Endothelial cell of hepatic sinusoid (primary cell): Measurements from ENCODE around the gene COL13A1.

ENCODE experiments used
- in situ Hi-C: cut with HindIII; loops from 2 replicates; pipeline ENCODE4 v1.10.0; 2017; ENCODE audit warnings: low sequenced_read_pairs

The COL13A1 gene

DNA sequence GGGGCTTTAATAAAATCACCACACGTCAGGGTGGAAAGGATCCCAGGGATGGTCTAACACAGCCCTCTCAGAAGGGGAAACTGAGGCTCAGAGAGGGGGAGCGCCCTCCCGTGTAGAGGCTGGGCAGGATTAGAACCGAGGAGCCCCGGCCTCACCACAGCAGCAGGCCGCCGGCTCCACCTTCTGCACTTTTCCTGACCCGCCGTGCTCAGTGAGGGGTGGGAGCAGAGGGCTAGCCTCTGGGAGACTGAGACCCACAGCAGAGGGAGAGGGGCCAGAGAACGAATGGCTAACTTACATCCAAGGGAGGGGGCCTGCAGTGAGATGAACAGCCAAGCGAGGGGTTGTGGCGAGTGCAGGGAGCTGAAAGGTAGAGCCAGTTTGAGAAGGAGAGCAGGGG, 79.5 kb downstream of the COL13A1 start:
- in situ Hi-C loops: no loop called here

DNA sequence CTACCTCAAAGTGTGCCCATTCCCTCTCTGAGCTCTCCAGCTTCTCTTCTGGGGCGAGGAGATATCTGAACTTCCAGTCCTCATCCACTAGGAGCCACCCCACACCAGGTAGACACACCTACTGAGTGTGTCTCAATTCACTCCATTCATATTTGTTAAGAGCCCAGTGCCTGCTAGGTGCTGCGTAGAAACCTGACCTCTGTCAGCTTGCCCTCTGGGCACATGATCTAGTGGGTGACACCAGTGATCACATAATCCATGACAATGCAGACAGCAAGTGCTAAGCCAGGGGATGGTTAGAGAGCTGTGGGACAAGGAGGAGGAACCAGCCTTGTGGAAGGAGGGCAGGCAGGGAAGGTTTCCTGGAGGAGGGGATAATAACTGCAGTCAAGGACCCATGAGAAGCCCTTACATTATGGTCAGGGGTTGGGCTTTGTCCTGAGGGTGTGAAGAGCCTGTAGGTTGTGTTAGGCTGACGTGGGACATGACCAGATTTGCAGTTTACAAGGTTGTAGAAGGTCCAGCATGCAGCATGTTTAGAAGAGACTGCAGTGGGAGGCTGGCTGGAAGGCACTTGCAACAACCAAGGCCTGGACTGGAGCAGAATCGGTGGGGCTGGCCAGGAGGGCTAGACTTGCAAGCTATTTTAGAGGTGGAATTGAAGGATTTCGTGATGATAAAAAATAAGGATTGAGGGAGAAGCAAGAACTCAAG, 81.8 kb downstream of the COL13A1 start:
- in situ Hi-C loops: no loop called here

DNA sequence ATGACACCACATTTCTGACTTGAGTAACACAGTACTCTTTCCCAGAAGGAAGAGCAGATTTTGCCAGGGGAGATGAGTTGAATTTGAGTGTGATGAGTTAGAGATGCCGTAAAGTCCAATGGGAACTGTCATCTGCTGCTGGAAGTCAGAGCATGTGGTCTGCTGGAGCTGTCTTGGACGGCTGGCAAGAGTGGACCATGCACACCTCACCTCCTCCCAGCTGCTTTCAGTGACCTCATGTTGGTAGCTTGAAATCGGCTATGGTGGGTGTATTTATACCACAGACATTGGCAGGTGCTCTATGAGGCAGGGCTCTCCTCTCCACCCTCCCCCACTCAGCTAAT, 82.3 kb downstream of the COL13A1 start:
- in situ Hi-C loops: no loop called here

DNA sequence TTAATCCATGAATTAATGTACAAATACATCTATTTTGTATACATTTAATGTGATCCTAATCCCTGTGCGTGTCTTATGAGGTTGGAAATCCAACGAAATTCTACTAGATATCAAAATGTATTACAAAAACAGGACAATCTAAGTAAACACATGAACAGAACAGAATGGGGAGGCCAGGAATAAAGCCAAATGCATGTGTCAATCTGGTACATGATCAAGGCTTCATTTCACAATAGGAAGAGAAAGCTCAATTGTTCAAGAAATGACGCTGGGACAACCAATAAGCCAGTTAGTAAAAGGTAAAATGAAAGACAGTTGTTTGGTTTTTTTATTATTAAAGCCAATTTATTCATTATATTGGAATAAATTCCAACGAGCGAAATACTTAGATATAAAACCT, 83.0 kb downstream of the COL13A1 start:
- in situ Hi-C loops: no loop called here

DNA sequence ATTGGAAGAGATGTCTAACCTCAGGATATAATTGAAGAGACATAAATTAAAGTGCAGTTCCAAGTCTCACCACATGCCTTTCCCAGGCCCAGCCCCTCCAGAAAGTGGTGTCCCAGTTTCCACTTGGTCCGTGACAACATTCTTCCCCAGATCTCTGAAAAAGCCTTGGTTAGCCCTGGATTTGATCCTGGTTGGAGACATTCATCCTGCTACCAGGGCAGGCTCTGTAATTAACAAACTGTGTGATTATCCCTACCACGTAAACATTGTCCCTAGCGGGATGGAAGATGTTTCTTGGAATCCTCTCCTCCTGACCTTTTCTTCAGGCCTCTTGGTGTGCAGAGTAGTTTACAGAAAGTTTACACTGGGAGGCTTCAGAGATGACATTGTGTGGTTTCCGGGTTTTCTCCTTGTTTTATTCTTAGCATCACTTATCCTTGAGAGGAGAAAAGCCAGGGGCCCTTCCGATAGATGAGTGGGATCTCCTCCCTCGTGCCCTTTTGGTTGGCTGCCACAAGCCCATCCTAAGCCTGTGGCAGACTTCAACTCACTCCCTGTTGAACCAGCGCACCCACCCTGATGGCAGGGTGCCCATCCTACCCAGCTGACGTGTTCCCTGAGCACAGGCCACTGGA, 83.8 kb downstream of the COL13A1 start:
- in situ Hi-C loops: no loop called here

DNA sequence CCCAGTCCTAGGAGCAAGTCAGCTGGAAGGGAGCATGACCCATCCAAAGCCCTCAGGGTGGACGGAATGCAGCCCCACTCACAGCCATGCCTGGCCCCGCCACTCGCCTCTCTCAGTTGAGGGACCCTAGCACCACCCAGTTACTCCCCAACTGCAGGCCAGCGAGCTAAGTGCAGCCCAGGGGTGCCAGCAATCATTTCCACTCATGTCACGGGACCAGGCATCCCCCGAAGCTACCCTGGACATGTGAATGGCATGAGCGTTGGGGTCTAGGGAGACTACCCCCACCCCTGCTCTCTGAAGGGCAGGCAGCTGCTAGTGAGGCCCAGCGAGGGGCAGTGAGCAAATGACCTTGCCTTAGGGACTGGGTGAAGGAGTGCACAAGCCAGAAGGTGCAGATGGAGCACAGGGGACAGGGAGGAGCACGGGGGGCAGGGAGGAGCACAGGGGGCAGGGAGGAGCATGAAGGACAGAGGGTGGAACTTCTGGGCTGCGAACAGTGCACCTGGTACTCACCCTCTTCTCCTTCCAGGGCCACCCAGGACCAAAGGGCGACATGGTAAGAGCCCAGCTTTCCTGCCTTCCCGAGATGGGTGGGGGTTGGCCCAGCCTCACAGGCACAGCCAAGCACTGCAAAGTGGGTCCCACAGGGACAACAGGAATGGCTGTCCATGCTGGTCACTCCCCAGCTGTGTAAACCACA, 87.3 kb downstream of the COL13A1 start:
- in situ Hi-C loops: no loop called here

DNA sequence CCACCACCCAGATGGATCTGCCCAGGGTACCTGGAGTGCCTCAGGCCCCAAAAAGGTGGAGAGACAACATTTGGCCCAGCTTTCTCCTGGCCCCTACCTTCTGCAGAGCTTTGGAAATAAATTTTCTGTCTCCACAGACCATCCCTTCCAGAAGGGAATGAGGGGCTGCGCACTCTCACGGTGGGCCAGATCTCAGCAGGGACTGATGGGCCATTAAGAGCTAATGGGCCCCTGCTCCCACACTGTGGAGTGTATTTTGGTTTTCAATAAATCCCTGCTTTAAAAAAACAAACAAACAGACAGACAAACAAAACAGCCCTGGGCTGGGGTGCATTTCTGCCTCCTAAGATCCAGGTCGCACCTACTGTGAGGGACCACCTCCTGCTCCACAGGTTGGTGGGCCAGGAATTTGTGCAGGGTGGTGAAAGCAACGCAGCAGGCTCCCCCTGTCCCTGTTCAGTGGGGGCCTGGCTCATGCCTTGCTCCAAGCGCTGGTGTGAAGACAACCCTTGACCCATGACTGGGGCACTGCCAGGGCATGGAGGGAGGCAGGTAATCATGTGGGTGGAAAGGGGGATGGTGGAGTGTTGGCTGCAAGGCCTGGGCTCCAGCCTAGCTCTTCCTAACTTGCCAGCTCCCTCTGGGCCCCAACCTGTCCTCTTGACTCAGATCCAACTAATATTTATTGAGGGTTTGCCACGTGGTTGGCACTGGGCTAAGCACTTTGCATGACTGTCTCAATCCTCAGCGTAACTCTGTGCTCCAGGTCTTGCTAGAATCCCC, 88.5 kb downstream of the COL13A1 start:
- in situ Hi-C loops: no loop called here

DNA sequence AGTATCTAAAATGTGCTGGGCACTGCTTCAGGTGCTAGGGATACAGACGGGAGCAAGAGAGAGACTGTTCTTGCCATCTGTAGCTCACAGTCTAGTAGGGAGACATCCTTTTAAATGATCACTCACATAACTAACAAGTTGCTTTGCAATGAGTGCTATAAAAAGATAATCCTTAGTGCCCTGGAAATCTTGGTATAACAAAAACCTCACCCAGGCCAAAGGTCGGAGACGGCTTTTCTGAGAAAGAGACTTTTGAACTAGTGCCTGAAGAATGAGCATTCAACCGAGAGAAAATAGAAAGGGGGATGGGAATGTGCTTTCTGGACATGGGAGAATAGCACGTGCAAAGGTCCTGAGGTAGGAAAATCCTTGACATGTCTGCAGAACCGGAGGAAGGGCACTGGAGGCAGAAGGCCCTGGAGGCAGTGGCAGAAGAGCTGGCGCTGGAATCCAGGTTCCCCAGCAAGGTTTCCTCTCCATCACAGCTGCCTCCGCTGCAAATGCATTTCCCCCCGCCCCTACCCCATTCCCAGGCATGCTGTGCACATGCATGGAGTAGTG, 89.4 kb downstream of the COL13A1 start:
- in situ Hi-C loops: no loop called here

DNA sequence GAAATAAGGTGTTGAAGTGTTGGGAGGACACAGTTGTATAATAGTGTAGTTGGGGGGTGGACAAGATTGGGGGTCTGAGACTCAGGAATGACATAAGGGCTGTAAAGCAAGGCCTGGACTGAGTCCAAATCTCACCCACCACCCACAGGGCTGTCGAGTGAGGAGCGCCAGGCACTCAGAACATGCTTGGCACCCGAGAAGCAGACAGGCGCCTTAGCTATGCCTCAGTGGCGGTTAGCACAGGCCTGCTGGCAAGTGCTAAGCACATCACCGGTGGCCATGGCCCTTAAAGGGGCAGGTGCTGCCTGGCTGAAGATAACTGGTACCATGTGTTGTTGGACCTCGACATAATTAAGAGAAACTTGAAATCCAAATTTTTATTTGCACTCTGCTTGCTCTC, 90.7 kb downstream of the COL13A1 start:
- in situ Hi-C loops: no loop called here

DNA sequence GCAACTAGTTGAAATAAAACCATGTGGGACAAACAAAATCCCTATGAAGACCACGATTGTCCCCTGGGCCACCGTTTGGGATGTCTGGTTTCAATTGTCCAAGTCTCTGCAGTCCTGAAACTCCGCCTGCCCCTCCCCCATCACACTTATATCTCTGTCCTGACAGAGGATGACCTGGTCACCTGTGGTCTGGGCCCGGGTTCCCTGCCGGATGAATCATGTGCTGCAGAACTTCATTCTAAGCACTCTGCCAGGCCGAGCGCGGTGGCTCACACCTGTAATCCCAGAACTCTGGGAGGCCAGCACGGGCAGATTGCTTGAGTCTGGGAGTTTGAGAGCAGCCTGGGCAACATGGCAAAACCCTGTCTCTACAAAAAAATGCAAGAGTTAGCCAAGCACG, 91.1 kb downstream of the COL13A1 start:
- in situ Hi-C loops: no loop called here

DNA sequence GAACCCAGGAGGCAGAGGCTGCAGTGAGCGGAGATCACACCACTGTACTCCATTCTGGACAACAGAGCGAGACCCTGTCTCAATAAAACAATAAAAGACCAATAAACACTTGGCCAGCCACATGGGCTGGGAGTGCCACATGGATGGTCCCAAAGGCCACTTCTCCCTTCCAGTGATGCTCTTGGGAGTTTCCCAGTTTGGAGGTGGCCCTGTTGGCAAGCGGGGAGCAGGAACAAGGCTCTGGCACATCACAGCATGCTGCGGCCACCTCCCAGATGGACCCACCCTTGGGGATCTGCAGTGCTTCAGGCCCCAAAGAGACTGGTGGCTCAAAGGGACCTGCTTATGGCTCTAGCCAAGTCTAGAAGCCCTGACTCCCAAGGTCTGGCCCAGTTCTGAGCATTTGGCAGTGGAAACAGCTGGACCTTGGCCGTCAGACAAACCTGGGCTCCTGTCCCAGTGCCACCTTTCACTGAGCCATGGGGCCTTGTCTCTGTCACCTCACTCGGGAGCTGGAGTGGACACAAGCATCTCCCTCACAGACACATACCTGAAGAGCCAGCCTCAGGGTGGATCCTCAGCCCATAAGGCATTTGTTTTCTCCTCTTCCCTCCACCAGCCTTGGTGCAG, 91.7 kb downstream of the COL13A1 start:
- in situ Hi-C loops: no loop called here

DNA sequence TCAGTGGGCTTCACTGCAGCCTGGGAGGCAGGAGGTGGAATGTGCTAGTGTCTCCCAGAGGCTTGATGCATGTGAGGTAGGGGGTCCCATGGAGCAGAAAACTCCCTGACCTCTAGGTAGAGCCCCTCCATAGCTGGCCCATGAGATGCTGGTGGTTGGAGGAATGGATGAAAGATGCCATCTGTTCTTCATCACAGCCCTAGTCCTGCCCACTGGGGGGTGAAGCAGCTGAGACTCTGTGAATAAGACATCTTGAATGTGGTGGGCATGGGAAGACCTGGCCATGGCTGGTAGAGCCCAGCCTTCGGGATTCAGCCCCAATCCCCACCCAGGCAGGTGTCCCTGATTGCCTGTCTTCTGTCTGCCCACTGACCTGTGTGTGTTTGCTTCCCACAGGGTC, 92.5 kb downstream of the COL13A1 start:
- in situ Hi-C loops: no loop called here

DNA sequence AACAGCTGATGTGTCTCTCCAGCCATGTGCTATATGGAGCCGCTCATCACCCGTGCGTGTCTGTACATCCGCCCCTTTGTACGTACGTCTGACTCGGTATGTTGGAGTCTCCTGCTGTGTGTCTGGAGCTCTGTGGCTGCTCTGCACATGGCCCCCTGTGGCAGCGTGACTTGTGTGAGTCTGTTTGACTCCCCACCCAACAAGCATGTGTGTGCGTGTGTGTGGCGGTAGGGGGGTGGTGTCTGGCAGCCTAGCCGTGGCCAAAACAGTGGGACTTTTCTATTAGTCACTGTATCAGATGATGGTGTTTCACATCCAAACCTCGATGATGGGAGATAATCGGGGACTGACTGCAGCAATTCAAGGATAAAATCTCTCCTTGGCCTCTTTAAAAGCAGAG, 94.1 kb downstream of the COL13A1 start:
- in situ Hi-C loops: no loop called here

DNA sequence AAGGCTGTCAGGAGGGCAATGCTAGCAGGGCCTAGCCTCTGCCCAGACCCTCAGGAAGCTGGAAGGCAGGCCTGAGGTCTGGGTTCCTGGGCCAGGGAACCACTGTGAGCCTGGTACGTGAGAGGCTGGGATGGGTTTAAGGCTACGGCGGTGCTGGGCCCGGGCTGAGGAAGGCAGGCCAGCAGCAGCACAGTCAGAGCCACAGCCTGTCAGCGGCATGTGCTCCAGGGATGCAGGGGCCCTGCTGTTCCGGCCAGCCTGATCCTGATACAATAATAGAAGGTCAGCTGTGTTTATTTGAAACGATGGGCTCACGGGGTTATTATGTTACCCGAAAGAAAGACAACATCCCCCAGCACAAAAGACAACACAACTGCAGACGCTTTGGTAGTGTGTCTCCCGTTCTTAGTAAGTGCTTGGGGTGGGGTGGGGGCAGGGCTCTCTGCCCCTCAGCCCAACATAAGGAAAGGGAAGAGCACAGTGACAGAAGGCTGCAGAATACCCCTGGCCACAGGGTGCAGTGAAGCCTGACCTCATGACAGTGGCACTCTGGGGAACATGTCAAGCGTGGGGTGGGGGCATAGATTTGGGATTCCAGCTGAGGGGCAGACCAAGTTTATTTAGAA, 95.0 kb downstream of the COL13A1 start:
- in situ Hi-C loops: no loop called here

DNA sequence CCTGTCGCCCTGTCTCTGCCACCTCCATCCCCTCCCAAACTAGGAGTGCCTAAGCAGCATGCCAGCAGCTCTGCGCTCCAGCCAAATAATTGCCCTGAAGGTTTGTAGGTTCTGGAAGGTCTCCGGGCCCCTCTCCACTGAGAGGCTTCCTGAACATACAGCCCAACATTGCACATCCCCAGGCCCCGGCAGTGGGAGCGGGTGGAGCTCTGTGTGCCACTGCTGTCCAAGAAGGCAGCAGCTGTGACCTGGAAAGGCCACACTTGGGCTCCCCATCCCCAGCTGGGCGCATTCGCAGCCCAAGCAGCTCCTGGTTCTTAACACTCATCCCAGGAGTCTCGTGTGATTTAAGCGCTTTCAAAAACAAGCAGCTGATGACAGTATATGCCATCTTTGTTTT, 95.7 kb downstream of the COL13A1 start:
- in situ Hi-C loops: no loop called here

DNA sequence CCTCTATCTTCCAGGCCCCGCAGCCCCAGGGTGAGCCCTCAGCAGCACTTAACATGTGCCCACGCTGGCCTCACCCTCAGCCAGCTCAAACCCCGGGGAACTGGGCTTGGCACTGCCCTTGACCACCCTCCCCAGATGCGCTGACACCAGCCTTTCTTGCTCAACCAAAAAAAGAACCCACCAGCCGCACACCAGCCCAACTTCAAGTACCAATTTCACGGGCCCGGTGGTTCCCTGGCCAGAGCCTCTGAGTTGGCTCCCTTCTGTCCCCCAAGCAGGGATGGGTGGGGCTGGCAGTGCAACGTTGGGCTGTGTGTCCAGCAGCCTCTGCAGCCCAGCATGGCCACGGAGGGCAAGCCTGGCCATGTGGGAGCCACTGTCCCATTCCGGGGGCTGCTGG, 96.3 kb downstream of the COL13A1 start:
- in situ Hi-C loops: no loop called here

DNA sequence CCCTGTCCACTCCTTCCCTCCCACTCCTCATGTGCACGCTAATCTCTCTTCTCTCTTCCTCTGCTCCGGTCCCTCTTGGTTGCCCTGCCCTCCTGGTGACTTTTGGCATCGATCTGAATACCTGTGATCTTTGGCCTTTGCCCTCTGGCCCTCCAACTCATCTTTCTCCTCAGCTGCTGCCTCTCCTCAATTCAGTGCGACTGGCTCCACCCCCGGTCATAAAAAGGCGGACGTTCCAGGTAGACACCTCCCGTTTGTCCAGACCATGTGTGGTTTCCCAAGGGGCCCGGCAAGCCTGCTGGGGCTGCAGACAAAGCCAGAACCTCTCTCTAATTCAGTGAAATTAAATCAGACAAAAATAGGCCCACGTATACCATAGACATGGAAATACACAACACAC, 96.8 kb downstream of the COL13A1 start:
- in situ Hi-C loops: no loop called here

DNA sequence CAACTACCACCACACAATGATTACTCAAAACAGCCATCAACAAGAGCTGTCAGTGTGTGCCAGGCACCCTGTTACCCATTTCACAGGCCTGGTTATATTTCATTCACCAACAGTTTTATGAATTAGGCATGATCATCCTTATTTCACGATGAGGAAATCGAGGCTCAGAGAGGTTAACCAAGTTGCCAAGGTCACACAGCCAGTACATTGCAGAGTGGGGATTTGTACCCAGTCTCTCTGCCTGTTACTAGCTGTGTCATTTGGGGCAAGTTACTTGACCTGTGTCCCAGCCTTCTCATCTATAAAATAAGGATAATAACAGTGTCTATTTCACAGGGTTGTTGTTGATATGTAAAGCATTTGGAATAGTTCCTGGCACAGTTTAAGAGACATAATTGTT, 97.2 kb downstream of the COL13A1 start:
- in situ Hi-C loops: no loop called here

DNA sequence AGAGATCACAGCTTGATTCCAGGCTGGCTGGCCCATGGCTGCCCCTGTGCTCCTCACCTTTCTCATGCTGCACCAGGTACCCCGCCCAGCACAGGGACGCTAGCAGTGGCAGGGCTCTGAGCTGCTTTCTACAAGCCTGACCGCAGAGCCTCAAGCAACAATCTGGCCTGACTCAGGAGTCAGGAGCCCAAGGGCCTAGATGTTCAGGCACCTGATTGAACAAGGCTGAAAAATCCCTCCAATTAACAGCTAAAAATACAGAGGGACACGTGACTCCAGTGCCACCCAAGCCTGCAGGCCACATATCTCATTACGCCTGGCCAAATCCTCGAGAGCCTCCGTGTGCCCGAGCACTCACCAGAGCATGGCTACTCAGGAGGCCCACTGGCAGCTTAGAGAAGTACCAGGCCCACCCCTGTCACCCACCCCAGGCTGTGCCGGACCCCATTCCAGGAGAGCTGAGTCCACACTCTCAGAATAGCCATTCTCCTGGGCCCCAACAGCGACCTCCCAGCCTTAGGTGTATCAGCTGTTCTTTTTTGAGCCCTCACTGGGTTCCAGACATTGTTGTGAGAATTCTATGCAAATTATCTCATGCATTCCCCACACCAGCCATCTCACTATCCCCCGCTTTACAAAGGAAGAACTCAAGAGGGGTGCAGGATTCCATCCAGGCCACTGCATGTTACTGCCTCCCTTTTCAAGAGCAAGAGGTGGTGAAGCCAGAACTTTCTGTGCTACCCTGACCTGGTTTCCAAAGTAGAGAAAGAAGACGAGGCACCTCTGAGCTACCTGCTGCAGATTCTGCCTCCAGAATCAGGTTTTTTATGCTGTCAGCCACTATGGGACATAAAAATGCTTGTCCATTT, 98.3 kb downstream of the COL13A1 start:
- in situ Hi-C loops: loop anchor here (5.0 kb wide), 2 partner anchors 78 to 108 kb away; no protein-coding TSS in a partner anchor
